Epidermal melanocyte (primary cell): ENCODE measurements around the gene TNKS2.
"Not testable (repeated sequence)": the region's sequence is repeated elsewhere in the genome, so short reads cannot be mapped to it uniquely, and the experiment has no call there.

Experiments used
- DNase-seq: peaks from one replicate; pipeline ENCODE4 v3.0.0; 2011; ENCODE audit warnings: low spot score; ENCODE audit not compliant: insufficient read length

TNKS2 gene

DNA sequence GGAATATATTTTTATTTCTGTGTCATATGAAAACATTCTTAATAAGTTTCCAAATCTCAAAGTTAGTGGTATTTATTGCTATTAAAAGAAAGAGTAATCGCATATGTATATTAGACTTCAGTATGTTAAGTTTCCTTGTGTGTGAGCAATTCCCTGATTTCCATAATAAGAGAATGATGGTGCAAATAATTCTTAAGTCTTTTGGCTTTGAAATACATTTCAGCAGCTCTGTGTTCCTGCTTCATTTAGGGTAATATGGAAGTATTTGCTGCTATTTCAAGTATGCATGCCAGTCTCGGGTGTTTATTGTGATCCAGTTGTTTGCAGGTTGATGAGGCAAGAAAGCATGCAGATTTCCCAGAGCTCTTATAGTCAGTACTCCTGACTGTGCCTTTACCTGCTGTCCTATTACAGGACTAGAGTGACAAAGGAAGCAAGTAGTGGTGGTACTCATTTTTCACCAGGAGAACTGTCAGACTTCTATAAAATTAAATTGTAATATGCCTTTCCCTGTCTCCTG, 67.4 kb downstream of the TNKS2 start:
- DNase-seq: no peak

DNA sequence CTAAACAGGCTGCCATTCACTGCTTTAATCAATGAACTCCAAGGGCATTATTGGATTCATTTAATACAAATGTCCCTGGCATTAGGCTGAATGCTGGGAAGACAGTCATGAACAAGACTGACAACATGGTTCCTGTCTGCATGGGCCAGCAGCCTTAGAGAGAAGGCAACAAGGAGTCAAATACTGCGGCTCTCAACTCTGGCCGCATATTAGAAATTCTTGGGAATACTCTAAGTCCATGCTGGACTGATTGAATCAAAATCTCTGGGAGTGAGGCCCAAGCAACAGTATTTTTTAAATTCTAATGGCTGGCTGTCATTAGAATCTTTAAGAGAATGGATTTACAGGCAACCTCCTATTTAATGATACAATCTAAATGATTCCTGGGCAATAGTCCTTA, 76.9 kb downstream of the TNKS2 start:
- no peak for DNase-seq

DNA sequence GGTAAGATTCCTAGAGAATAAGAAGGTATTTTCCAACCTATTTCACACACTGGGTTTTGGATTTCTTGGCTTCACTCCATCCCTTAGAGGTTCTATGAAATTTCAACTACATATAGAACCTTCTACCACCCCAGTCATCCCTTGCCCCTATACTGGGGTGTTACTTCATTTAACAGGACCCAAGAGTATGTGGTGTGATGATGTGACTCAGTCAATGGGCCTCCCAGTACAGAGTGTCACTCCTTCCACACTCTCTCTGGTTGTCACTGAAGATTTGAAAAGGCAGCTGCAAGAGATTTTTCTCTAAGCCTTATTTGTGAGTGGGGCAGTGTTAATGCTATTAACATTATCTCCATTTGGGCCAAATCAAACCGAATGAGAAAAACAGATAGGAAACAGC, 77.6 kb downstream of the TNKS2 start:
- no peak for DNase-seq

DNA sequence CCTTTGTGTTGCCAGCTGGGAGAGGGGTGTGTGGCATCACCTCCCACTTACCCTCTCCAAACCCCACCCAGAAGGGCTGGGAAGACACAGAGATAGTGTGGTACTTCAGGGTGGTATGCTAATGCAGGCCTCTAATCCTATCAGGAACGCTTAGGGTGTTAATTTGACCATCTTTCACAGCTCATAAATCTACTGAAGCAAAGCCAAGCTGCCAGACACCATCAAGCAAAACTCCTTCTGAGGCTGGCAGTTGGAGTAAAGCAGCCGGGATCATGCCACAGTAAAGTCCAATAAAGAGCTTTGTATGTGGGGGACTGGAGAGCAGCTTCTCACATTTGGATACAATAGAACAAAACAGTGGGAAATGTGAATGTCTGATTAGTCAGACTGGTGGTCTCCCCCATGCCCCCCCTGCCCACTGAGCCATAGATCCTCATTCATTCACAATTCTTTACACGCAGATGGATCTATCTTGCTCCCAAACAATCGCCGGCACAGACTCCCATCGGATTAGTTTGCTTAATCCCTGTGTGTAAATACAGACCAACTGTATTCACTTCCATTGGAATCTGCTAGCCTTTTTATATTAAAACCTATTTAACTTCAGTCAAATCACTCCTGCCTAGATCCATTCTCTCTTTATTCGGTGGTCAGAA, 81.4 kb downstream of the TNKS2 start:
- DNase-seq: no peak

DNA sequence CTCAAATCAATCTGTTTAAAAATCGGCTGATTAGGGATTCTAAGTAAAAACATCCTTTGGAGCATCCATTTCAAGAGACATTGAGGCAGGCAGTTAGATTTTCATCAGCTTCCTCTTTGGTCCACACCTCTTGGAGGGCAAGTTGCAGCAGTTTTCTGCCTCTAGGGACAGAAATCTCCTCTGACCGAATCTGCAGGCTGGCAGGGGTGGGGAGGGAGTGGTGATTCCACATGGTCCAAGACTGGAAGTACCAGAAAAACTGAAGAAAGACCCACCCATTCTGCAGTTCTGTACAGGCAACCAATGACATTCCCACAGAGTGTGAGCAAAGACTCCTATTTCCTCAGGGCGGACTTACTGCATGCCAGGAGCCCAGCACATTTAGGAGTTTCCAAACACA, 82.1 kb downstream of the TNKS2 start:
- DNase-seq: no peak

DNA sequence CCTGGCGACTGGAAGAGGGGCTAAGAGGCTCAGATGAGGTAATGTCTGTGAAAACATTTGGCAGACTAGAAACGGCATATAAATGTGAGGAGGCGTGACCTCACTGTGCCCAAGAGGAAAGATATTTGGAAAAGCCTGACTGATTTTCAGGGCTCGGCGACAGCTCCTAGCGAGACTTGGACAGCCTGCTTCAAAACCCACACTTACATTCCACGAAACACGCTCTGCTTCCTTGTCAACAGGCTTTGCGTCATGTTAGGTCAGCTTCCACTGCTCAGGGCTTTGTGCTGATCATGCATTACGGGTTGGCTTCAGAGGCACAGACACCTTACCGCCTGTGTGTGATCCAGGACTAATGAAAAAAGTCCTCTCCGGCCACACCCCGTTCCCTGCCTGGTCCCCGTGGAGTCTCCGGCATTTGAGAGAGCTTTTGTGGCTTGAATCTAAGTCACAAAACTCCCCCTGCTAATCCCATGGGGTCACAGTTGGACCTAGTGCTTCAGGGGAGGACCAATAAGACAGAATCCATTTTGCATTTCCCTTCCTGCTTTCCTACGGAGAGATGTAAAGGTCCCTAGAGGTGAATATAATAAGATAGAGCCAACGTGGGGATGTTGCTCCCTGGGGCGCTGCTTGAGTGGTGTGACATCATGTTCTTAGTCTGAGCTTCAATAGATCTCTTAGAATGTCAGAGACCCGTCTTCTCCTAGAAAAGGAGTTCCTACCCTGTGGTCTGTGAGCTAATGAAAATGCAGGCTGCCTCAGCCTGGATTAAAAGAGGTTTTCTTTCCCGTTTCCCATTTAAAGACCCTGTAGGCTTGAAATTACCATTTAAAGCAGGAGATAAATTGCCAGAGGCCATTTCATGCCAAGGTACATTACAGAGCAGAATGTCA, 85.6 kb downstream of the TNKS2 start:
- no peak for DNase-seq

DNA sequence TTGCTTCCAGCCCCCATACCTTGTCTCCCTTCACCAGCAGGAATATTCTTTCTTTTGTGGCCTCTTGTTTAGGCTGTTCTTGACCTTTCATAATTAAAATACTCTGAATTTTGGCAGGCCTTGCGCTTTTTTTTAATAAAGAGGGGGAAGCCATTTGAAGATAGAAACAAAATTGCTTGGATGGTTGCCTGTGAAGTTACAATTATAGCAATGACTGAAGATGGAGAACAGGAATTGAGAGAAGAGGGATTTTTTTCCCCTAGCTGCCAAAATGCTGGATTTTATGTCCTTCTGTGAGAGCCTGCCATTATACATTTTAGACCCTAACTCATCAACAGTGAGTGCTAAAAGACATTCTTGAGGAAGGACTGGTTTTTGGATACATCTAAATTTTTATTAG, 86.3 kb downstream of the TNKS2 start:
- DNase-seq: no peak

DNA sequence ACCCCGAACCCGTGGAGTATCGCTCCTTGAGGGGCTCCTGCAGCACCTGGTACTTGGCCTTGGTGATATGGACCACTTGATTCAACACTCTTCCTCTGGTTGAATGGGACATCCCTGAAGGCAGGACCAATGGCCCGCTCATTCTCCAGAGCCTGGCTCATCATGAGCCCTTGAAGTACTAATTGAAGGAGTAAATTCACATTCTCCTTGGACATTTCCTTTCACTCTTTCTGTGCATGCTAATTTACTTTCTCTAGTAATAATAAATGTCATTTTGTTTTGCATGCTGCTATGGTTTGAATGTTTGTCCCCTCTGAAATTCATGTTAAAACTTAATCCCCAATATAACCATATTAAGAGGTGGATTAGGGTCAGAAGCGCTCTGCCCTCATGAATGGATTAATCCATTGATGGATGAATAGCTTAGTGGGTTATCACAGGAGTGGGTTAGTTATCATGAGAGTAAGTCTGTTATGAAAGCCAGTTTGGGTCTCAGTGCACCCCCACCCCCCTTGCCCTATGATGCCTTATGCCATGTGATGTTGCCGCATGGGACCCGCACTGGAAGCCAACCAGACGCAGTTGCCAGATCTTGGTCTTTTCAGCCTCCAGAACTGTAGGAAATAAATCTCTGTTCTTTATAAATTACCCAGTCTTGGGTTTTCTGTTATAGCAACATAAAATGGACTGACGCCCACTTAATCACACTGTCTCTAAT, 87.3 kb downstream of the TNKS2 start:
- DNase-seq: no peak

DNA sequence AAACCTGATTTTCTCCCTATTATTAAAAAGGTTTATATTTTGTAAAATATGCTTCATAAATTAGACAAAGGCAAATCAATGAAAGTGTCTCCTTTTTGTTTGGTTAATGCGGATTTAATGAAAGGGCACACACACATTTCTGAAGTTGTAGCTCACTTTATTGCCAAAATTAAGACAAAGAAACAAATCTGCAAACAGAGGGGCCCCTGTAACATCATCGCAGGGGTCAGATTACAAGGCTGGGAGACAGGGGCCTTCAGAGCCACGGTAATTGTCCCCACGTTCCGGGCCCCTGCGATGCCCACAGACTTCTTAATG, 88.7 kb downstream of the TNKS2 start:
- no peak for DNase-seq

DNA sequence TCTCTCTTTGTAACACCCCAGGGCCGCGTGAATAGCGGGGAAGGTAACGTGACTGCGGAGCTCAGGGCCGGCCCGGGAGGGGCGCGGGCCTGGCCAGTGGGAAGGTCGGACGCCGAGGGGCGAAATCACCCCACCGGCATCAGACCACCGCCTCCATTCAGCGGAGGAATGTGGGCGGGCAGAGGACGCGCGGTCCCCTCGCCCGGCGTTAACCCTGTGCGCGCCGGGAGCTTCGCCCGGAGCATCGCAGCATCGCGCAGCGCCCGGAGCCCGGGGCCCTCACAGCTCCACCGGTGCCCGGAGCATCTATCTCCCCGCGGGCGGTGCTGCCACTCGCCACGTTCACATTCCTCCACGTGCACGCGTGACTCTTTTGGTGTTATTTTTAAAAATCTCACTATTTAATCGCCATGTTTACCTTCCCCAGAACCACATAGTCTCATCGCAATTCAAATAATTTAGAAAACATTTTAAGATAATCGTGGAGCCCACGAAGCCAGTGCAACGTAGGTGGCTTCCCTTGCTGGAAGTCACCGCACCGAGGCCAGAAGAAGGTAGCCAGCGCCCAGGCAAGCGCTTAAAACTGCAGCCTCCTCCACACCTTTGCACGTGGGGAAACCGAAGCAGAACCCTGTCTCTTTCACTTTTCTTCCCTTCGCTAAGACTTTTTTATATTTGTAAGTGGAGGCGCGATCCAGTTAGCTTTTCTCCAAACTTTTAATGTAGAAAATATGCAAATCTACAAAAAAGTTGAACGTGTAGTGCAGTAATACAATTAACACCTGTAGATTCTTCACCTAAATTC, 89.2 kb downstream of the TNKS2 start:
- no peak for DNase-seq

DNA sequence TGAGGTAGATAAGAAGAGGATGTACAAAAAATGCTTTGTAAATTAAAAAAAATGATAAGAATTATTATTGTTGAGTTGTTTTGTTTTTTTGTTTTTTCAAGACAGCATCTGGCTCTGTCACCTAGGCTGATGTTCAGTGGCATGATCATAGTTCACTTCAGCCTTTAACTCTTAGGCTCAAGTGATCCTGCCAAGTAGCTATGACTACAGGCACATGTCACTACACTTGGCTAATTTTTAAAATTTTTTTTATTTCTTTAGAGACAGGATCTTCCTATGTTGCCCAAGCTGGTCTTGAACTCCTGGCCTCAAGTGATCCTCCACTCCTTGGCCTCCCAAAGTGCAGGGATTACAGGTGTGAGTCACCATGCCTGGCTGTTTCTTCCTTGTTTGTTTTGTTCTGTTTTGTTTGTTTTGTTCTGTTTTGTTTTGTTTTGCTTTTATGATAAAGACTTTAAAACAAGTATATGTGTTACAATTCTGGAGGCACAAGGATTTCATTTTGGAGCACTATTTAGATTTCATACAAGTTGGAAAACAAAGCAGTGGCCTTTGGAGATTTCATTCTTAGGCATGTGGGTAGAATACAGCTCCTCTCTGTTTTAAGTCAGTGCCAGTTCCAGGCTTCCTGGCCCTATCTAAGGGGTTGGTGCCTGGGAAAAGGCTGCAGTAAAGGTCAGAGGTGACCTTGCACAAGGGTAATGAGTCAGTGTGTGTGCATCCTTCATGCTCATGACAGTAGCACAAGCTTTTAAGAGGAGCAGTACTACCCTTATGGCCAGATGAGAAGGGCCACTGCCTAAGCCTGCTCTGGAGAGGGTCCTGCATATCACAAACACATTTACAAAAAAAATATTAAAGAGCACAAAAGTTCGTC, 93.1 kb downstream of the TNKS2 start:
- DNase-seq: no peak

DNA sequence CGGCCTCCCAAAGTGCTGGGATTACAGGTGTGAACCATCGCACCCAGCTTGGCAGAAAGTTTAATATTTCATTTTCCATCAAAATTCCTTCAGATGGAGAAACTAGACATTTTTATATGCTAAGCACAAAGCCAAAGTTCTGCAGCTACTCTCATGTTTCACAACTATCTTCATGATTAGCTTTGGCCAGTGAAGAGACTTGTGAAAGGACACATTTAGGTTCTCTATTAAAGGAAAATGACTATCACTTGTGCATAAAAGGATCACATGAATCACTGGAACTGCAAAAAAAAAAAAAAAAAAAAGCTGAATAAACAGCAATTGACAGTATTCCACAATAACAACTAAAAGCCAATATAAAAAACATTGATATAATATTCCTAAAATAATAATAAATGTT, 94.8 kb downstream of the TNKS2 start:
- no peak for DNase-seq

DNA sequence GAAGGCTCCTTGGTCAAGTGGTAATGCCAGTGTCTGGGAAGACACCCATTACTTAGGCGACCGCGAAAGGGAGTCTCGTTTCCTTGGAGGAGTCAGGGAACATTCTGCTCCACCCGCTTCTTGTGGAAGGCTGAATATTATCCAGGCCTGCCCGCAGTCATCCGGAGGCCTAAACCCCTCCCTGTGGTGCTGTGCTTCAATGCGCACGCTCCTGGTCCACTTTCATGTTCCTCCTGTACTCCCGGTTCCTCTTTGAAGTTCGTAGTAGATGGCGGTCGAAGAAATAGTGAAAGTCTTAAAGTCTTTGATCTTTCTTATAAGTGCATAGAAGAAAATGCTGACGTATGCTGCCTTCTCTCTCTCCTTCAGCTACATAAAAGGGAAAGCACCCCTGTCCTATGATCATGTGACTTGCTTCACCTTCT, 96.0 kb downstream of the TNKS2 start:
- not testable (repeated sequence) for DNase-seq

DNA sequence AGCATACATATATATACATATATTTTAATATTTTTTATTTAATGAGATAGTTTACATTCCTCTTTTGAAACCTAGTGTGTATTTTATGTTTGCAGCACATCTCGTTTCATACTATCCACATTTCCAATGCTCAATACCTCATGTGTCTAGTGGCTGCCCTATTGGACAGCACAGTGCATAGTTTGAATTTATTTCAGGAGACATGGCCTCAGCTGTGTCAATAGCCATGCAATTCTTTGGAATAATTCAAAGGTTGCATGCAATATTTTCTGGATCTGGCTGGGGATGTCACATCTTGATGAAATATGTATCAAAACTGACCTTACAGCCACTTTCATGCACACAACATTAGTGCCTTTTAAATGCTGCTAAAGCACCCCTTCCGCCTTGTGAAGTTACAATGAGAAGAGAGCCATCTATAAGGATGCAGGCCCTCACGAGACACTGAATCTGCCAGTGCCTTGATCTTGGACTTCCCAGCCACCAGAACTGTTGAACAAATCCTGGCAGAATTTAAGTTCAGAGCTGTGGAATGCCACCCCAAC, 98.1 kb downstream of the TNKS2 start:
- DNase-seq: no peak

DNA sequence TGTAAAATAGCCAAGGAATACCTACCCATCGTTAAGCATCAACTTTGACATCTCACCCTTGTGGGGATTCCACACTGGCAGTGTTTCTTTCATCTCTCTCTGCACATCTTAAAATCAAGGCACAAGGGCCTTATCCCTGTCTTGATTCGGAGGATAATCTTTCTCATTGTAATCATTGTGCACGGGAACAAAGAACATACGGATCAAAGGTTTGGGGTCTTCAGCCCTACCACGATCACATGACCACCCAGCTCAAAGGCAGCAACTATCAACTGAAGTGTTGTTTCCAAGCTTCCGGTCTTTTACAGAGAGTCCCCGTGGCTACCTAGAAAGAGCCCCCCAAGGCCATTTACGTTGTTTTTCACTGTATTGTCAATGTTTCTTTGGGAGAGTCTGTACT, 99.2 kb downstream of the TNKS2 start:
- no peak for DNase-seq

DNA sequence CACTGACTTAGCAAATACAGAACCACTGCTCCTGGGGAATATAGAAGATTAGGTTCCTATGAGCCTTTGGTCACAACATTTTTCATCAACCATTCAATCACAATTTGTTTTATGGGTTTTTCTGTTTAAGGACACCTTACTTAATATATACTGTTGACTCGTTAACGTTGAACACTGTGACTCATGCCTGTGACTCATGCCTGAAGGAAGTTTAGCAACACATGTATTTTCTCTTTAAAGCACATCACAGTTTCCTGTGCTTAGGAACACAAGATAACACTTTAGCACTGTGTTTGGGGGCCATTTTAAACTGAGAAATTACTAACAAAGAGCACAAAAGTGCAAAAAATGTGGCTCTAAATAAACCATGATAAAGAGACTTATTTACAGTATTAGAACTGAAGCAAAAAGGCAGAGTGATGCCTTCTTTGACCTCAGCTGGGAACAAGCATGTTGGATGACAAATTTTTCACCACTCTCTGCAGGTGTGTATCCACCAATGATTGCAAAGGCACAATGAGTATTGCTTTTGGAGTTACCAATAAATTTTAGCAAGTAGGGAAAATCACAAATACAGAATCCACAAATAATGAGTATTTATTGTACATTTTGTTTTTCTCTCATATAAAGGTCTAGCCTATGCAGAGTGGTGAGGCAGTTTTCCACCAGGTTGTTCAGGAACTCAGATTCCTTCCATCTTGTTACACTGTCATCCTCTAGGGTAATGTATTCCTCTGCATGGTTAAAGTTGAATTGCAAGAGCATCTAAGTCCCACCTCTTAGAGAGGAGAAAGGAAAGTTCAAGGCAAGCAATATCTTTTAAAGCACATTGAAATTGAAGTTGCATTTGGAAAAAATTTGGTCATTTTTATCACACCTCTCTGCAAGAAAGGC, 103.8 kb downstream of the TNKS2 start:
- DNase-seq: no peak

DNA sequence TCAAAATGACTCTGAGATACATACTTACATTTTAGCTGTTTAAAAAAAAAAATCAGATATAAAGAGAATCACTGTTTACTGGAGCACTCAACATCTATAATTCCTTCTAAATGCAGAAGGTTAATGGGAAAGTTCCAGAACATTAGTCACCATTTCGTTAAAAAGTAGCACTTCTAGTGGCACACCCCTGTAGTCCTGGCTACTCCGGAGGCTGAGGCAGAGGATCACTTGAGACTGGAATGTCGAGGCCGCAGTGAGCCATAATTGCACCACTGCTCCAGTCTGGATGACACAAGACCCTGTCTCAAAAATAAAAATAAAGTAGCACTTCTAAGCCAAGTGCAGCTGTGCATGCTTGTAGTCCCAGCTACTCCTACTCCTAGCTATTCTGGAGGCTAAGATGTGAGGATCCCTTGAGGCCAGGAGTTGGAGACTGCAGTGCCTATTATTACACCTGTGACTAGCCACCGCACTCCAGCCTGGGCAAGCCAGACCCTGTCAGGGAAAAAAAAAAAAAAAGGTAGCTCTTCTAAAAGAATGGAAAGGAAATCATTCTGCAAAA, 108.9 kb downstream of the TNKS2 start:
- no peak for DNase-seq

DNA sequence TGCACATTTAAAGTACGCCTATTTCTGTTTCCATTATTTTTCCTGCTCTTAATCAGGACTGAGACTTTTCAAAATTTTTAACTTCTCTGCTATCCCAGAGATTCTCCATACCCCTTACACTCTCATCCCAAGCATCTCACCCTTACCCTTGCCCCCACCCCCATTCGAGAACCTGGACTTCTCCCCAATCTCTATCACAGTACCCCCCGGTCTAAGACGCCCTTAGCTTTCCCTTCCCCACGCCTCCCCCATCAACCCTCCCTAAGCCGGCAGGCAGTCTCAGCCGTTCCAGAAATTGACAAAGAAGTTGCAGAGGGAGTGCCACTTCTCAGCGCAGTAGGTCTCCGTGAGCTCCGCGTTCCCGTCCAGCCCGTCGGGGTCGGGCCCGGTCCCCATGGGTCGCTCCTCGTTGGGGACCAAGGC, 109.7 kb downstream of the TNKS2 start:
- DNase-seq: no peak
